Islet precursor cell (in vitro differentiated cells): ENCODE results near the gene EDN3.
"Not testable (repeated sequence)": the region's sequence is repeated elsewhere in the genome, so short reads cannot be mapped to it uniquely, and the experiment has no call there.

ENCODE experiments used
- DNase-seq: peaks from one replicate; pipeline ENCODE4 v3.0.0-alpha.2; 2018

Gene EDN3

GRCh38 chr20:59338444-59338843 lies 38.0 kb downstream of the EDN3 start:
- not testable (repeated sequence) for DNase-seq

GRCh38 chr20:59340201-59340885 lies 39.9 kb downstream of the EDN3 start:
- no peak for DNase-seq

GRCh38 chr20:59341285-59342022 lies 41.0 kb downstream of the EDN3 start:
- DNase-seq, result not testable (repeated sequence)

- no peak for DNase-seq
These were observed 41.9 kb downstream of the EDN3 start for GRCh38 chr20:59342023-59342957.

DNA sequence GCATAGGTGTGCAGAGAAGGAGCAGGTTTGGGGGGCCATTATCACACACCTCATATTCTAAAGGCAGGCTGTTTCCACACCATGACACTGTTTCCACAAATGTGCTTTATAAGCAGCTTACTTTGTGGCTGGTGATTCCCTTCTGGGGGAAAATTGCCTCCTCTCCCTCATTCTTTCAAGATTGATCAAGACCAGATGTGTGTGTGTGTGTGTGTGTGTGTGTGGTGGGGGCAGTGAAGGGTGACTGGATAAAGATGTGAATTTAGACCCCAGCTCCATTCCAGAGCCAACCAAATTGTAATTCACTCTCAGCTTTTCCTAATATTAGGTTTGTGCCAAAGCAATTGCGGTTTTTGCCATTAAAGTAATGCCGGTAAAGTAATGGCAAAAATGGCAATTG lies 45.6 kb downstream of the EDN3 start:
- DNase-seq, result no peak

- DNase-seq, result no peak
These were observed 48.9 kb downstream of the EDN3 start for GRCh38 chr20:59349277-59349676.

DNA sequence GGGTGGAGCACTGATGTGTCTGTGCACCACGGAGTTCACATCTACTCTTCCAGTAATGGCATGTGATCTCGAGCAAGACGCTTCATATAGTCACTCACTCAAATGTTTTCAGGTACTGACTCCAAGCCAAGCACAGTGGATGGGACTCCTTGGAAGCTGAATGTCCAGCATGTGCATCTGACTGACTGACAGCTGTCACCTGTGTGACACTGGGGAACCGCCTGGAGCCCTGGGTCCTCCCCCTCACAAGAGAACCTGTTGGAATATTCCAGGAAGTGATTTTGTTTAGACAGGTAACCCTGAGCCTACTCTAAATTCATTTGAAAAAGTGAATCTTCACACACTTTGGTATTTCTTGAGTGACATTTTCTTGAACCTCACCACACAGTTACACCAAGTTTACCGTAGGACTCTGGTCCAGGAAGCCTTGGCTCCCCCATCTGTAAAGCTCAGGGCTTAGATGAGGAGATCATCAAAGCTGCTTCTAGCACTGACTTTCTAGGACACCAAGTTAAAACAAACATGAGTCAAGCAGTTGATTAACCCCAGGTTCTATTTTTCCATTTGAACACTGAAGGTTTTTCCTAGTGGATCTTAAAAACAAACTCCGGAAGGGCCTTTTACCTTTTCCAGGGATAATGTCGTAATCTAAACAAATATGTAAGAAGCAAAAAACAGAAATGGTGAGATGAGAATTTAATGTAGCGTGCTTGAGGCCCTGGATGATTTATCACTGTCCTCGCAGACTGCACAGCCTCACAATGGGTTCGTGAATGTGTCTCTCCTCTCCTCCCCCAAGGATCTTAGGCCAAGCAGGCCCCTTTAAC lies 50.1 kb downstream of the EDN3 start:
- DNase-seq, result no peak

GRCh38 chr20:59351157-59352040 lies 51.0 kb downstream of the EDN3 start:
- DNase-seq, result no peak

- no peak for DNase-seq
These were observed 52.1 kb downstream of the EDN3 start for GRCh38 chr20:59352541-59352940.

- no peak for DNase-seq
These were observed 52.6 kb downstream of the EDN3 start for GRCh38 chr20:59352990-59353389.

GRCh38 chr20:59354460-59354859 lies 54.0 kb downstream of the EDN3 start:
- no peak for DNase-seq

- DNase-seq, result no peak
These were observed 54.8 kb downstream of the EDN3 start for GRCh38 chr20:59355242-59355641.

DNA sequence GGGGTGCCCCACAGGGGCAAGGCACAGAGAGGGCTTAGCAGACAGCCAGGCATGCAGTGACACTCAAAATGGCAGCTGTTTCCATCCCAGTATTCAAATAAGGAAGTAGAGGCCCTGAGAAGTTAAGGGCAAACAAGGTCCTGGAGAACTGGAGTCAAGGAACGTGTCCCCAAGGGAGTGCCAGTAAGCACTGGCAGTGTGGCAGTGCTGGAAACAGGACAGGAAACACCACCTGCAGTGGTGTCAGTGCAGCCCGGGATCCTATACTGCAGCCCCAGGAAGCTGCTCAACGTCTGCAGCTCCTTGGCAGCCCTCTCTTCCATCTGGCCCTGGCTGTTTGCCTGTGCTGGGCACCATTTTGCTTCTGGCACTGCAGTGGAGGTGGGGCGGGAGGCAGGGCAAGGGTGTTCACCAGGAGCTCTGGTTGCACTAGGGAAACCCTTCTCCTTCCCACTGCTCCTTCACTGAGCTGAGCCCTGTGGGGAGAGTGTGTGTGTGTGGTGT lies 56.3 kb downstream of the EDN3 start:
- DNase-seq, result no peak

GRCh38 chr20:59358793-59359192 lies 58.4 kb downstream of the EDN3 start:
- DNase-seq, result not testable (repeated sequence)

DNA sequence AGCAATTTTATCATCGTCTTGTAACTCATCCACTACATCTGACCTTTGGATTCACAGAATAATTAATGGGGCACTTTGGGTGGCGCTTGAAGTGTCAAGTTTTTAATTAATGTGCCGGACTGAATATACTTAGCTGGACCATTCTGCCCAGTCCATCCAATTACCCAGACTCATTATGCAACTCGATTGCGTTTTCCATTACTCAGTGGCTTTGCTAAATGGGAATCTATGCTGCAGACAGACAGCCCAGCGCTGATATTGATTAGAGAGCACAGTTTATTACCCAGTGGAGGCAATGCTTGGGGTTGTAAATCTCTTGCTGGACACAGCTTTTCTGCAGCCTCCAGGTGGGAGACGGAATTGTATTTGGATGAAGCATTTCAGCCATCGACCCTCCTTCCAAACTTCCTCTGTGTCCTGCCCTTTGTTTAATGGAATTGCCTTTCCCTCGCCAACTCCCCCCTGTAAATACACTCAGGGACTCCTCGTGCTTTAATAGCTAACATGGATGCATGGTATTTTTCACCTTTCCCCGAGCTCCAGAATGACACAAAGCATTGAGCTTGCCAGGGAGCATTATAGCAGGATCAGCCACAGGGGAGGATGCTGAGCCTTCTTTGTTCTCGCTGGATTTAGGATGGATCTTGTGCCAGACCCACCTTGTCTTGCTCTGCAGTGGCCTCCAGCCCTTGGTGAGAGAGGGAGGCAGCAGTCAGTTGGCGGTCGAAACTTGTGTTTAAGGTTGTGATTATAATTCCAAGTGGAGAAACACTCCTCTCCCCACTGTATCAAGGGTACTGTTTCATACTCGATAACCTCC lies 59.7 kb downstream of the EDN3 start:
- DNase-seq, result no peak

- no peak for DNase-seq
These were observed 60.5 kb downstream of the EDN3 start for GRCh38 chr20:59360934-59361333.

GRCh38 chr20:59361411-59361810 lies 61.0 kb downstream of the EDN3 start:
- no peak for DNase-seq

DNA sequence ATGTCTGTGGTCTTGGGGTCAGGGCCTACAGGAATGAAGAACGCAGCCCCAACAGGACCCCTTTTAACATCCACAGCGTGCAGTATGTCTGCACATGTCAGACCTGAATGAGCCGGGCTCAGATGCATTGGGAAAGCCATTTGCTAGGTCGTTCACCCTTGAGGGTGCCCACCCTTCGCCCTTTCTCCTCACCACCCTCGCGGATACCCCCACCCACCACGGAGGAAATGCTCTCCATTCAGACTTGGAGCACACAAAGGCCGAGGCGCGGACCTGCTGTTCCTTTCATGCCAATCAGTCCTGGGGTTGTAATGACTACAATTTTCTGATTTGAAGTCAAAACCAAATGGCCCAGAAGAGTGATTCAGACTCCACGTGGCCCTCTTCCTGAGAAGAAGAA lies 62.7 kb downstream of the EDN3 start:
- no peak for DNase-seq

DNA sequence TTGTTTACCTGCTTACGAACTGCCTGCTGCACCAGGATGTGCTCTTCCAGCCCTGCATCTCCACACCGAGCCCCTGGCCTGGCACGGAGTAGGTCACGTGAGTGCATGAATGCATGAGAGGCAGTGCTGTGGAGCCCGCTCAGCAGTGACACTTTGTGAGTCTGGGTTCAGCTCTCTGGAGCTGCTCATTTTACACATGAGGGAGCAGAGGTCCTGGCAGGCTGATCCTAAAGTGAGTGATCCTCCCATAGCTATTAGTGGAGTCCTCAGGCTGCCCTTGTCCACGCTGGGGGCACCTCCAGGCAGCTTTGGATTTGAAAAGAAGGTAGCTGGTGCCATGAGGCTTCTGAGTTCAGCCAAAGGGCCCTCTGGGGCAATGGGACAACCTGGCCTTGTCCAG lies 64.2 kb downstream of the EDN3 start:
- DNase-seq, result no peak

- no peak for DNase-seq
These were observed 65.3 kb downstream of the EDN3 start for GRCh38 chr20:59365611-59366285.
